Uterus (tissue), 4 donors: ENCODE measurements around the gene CROT. TPM values are rescaled to one million over a fixed set of nuclear protein-coding genes. Genes with fewer than 3 reads are reported as not detected.

ENCODE experiments used
- DNase-seq, 2 donors: peaks; one replicate each; pipeline ENCODE4 v3.0.0-alpha.2; 2019 to 2020
- H3K27ac ChIP-seq, 2 donors: fragments of 200-600 bp; sonication (generic); 1 replicate in 1 of 2; 2 replicates in 1 of 2; pipeline ENCODE4 v1.5.1; 2016 to 2018
- H3K27me3 ChIP-seq, 2 donors: fragments of 200-600 bp; sonication (generic); one replicate each; pipeline ENCODE4 v1.5.1; 2018 to 2019; ENCODE audit warnings: control low read depth in 1 of 2
- H3K36me3 ChIP-seq, 2 donors: fragments of 200-600 bp; sonication (generic); one replicate each; pipeline ENCODE4 v1.5.1; 2019; ENCODE audit warnings: control low read depth in 1 of 2
- H3K4me1 ChIP-seq, 2 donors: fragments of 200-600 bp; sonication (generic); one replicate each; pipeline ENCODE4 v1.5.1; 2018 to 2019; ENCODE audit warnings: control low read depth in 1 of 2
- H3K4me3 ChIP-seq, 2 donors: fragments of 200-600 bp; sonication (generic); 1 replicate in 1 of 2; 2 replicates in 1 of 2; pipeline ENCODE4 v1.5.1; 2018 to 2019; ENCODE audit warnings: mild to moderate bottlenecking in 1 of 2
- H3K9me3 ChIP-seq, 2 donors: fragments of 200-600 bp; sonication (generic); one replicate each; pipeline ENCODE4 v1.5.1; 2019; ENCODE audit warnings: control low read depth in 1 of 2
- POLR2A ChIP-seq, 2 donors: fragments of 450-650 bp; IDR thresholded peaks; one replicate each; pipeline ENCODE4 v1.6.1; 2016; ENCODE audit warnings: antibody characterized with exemption in 2 of 2, mild to moderate bottlenecking in 1 of 2, moderate library complexity in 1 of 2
- intact Hi-C: fragments of 100-400 bp; cut with DNase I; formaldehyde crosslinking; loops from one replicate; pipeline ENCODE4 v1.15.1; 2023; ENCODE audit warnings: low total_unique reads
- total RNA-seq, 4 donors: library from RNA; depleted of rRNA in 3 of 4; stranded (reverse); fragments of >200 nt in 3 of 4; gene quantifications; one replicate each; pipeline versions ENCODE4 v1.1.0 to v1.2.4, GENCODE V29; 2014 to 2023
- TF ChIP-seq, protein P1 (sequence below), 4 experiments: fragments of 200-600 bp in 2 of 4; fragments of 450-650 bp in 2 of 4; sonication (generic) in 2 of 4; IDR thresholded peaks; one replicate each; pipeline ENCODE4 v1.5.1; 2016 to 2019; ENCODE audit warnings: antibody characterized with exemption in 4 of 4, mild to moderate bottlenecking in 2 of 4, moderate library complexity in 1 of 4
- donor health status: DM: yes; HTN: yes; CAD: no.

Gene CROT
- total RNA-seq, 4 donors from 2014 or later, result 4.1 to 43.0 (median 14.0) TPM

DNA sequence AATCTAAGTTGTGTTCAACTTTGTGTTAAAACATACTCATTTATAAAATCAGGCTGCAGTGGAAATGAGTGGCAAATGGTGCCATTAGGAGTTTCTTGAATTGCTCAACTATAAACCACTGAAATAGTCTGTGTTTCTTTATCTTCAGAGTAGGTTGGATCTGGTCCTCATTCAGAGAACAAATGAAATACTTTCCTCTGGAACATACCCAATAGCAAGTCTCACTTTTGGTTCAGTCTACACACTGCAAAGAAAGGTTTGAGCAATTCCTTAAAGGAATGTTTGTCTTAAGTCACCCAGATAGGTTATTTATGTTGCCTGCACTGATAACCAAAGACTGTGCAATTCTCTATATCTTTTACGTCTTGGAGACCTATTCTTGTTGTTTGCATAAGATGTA, 67.6 kb downstream of the CROT start:
- no peaks in the 10 kb centered on the region for H3K4me1 ChIP-seq
- H3K36me3 ChIP-seq, result no peaks in the 10 kb centered on the region
- no peak overlapping the region for H3K4me3 ChIP-seq
- intact Hi-C loops, result no loop called here
- DNase-seq, result no peak
- no peaks in the 10 kb centered on the region for H3K27me3 ChIP-seq
- no peak for TF ChIP-seq POLR2A (IDR thresholded peaks at IDR 0.05)
- TF ChIP-seq, protein P1, sequence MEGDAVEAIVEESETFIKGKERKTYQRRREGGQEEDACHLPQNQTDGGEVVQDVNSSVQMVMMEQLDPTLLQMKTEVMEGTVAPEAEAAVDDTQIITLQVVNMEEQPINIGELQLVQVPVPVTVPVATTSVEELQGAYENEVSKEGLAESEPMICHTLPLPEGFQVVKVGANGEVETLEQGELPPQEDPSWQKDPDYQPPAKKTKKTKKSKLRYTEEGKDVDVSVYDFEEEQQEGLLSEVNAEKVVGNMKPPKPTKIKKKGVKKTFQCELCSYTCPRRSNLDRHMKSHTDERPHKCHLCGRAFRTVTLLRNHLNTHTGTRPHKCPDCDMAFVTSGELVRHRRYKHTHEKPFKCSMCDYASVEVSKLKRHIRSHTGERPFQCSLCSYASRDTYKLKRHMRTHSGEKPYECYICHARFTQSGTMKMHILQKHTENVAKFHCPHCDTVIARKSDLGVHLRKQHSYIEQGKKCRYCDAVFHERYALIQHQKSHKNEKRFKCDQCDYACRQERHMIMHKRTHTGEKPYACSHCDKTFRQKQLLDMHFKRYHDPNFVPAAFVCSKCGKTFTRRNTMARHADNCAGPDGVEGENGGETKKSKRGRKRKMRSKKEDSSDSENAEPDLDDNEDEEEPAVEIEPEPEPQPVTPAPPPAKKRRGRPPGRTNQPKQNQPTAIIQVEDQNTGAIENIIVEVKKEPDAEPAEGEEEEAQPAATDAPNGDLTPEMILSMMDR (IDR thresholded peaks at IDR 0.05), result no peak
- H3K9me3 ChIP-seq, result no peaks in the 10 kb centered on the region
- no peak overlapping the region for H3K27ac ChIP-seq

DNA sequence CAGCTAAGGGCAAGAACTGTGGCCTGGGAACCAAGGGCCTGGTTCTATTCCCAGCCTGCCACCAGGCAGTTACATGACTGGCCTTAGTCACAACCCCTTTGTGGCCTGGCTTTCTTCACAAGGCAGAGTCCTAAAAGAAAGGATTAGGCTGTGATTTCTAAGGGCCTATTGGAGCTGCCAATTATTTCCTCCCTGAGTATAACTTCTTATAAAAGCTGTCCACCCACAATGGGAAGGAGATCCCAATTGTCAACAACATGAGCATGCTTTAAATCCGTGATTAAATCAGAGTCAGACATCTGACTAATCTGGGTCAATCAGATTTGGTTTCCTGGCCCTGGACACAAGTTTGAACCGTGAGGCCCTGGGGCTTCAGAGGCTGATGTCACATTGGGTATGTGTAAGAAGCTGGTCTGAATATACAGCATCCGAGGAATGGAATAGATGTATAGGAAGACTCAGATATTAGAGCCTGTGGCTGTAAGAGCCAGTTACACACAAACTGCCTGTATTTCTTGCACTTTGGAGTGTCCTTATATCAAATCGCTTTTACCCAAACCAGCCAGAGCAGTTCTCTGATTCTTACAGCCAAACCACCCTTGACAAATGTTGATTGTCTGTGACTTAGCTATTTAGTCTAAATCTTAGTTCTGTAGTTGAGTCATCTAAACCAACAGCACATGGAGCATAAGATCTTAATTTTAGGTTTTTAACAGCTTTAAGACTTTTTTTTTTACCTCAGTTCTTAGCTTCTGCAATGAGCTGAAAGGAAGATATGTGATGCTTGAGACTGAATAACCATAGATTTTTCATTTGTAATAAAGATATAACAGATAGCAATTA, 68.7 kb downstream of the CROT start:
- H3K27ac ChIP-seq, result no peak overlapping the region
- intact Hi-C loops, result no loop called here
- H3K4me1 ChIP-seq, result no peaks in the 10 kb centered on the region
- no peak for DNase-seq
- H3K4me3 ChIP-seq, result no peak overlapping the region
- TF ChIP-seq, protein P1 (IDR thresholded peaks at IDR 0.05), result no peak
- no peak for TF ChIP-seq POLR2A (IDR thresholded peaks at IDR 0.05)
- no peaks in the 10 kb centered on the region for H3K9me3 ChIP-seq
- no peaks in the 10 kb centered on the region for H3K27me3 ChIP-seq
- H3K36me3 ChIP-seq, result no peaks in the 10 kb centered on the region

DNA sequence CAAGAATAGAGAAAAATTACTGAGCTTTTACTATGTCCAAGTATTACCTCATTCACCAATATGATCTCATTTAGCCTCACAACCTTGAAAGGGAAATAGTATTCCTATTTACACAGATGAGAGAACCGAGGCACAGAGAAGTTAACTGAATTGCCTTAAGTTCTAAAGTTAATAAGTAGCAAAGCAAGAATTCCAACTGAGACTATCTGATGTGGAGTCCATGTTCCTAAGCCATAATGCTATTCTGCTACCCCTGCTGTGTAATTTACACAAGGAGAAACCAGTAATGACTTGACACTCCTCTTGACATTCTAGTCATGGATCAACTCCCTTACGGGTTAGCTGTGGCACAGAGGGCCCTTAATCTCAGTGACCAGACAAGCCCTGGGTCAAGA, 69.3 kb downstream of the CROT start:
- no peak for DNase-seq
- Histone ChIP-seq H3K4me3 (no peak overlapping the region), H3K4me1 (no peaks in the 10 kb centered on the region), H3K9me3 (no peaks in the 10 kb centered on the region), H3K27me3 (no peaks in the 10 kb centered on the region), H3K27ac (no peak overlapping the region), H3K36me3 (no peaks in the 10 kb centered on the region)
- intact Hi-C loops, result loop anchor here (5.0 kb wide), 1 partner anchor 102 kb away; no protein-coding TSS in a partner anchor
- no peak for TF ChIP-seq POLR2A (IDR thresholded peaks at IDR 0.05)
- TF ChIP-seq, protein P1 (IDR thresholded peaks at IDR 0.05), result no peak

DNA sequence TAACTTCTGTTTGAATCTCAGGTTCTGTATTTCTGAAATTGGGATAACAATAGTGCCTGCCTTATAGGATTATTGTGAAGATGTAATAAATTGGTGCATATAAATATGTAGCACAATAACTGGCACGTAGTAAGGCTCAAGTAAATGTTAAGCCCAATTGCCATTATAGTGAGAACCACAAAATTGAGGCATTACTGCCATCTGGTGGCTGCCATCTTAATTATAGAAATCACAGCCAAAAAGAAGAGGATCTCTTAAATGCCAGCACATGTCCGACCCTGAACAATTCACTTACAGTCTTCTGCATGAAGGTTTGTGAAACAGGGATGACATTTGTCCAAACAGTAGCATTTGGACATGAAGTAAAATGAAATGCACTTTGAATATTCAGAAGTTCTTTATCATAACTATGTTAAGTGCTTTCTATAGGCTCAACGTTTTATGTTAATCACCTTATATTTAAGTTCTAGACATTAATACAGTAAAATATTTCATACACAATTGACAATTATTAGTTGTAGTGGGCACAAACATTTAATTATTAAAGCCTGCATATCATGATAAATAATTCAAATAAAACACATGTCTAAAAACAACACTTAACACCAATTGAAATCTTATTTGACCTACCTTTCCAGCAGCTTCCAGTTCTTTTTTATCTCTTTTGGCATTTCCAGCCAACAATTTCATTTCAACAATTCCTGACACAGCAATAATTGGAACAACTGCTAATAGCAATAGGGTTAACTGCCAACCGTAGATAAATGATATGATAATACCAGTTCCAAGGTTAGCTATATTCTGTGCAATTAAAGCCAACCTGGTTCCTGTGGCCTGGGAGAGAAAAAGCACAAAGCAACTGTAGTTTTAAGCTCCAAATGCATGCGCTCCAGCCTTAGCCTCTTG, 71.5 kb downstream of the CROT start:
- H3K27me3 ChIP-seq, result no peaks in the 10 kb centered on the region
- no peak overlapping the region for H3K4me3 ChIP-seq
- no peak overlapping the region for H3K27ac ChIP-seq
- H3K36me3 ChIP-seq, result no peaks in the 10 kb centered on the region
- H3K4me1 ChIP-seq, result no peaks in the 10 kb centered on the region
- intact Hi-C loops, result loop anchor here (5.0 kb wide), 1 partner anchor 105 kb away; no protein-coding TSS in a partner anchor
- TF ChIP-seq, protein P1 (IDR thresholded peaks at IDR 0.05), result peak; percentile 59 to 79 (median 72)
- no peak for TF ChIP-seq POLR2A (IDR thresholded peaks at IDR 0.05)
- H3K9me3 ChIP-seq, result no peaks in the 10 kb centered on the region
- peak; percentile 30 to 59 for DNase-seq
